Stimulated activated CD4-positive, alpha-beta T cell treated with anti-CD3 and anti-CD28 coated beads, Interleukin-1b, Interleukin-23, amount 100 ng/mL, for 48 hours (primary cell): ENCODE data around the gene LRRC10B.

ENCODE experiments used
- DNase-seq: peaks from one replicate; pipeline ENCODE4 v3.0.0-alpha.2; 2020

The LRRC10B gene

DNA sequence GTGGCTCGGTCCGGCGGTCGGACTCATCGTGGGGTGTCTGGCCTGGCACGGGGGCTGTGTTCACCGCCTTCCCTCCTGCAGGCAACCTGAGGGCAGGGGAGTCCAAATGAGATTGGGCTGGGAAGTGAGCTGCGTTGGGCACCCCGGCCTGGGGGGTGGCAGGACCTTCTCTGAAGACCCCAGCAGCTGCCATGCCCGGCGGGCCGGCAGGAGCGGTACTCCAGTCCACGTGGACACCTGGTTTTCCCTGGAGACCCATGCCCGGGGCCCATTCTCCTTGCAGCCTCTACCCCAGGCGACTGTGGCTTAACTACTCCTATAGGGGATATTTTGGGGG is 24.5 kb downstream of the LRRC10B start:
- DNase-seq = no peak

DNA sequence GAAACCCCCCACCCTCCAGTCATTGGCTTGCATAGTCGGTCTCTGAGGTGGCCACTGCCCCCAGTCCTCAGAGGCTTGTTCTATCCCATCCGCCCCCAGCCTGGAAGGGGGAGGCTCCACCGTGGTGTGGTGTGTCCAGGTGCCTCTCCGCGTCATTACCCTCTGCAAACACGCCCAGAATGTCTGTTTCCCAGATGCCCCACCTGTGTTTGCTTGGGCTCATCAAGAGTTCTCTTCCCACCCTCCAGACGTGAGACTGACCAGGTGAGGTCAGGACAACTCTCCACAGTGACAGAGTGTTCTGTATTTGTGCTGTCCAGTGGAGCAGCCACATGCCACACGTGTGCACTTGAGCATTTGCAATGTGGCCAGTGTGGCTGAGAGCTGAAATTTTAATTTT is 24.9 kb downstream of the LRRC10B start:
- no peak for DNase-seq

DNA sequence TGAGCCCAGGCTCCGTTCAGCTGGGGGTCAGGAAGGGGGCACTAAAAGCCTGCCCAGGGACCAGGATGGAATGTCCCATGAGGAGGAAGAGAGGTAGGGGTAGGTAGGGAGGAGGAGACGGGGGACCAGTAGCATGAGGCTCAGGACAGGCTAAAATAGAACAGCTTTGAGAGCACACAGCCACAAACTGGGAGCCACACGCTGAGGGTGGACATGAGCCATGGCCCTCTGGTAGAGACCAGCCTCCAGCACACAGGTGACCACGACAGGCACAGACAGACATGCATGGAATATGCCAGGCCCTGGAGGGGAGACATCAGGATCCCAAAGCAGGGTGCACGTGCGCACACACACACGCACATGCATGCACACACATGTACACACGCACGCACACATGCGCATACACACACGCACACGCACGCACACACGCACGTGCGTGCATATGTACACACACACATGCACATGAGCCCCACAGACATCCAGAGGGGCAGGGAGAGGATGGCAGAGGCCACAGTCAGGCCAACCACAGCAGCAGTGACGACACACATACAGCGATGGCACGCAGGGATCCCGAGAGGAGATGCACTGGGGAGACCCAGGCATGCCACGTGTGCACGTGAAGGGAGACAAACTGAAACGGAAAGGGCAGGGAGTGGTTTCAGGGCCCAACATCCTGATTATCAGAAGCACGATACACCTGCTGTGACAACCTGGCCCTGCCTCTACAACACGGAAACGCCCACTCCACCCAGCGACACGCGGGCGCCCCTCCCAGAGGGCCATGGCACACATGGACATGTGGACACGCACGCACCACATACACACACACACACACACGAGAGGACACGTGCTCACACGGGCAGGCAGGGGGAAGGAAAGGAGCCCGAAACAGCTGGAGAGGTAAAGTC is 25.7 kb downstream of the LRRC10B start:
- no peak for DNase-seq

DNA sequence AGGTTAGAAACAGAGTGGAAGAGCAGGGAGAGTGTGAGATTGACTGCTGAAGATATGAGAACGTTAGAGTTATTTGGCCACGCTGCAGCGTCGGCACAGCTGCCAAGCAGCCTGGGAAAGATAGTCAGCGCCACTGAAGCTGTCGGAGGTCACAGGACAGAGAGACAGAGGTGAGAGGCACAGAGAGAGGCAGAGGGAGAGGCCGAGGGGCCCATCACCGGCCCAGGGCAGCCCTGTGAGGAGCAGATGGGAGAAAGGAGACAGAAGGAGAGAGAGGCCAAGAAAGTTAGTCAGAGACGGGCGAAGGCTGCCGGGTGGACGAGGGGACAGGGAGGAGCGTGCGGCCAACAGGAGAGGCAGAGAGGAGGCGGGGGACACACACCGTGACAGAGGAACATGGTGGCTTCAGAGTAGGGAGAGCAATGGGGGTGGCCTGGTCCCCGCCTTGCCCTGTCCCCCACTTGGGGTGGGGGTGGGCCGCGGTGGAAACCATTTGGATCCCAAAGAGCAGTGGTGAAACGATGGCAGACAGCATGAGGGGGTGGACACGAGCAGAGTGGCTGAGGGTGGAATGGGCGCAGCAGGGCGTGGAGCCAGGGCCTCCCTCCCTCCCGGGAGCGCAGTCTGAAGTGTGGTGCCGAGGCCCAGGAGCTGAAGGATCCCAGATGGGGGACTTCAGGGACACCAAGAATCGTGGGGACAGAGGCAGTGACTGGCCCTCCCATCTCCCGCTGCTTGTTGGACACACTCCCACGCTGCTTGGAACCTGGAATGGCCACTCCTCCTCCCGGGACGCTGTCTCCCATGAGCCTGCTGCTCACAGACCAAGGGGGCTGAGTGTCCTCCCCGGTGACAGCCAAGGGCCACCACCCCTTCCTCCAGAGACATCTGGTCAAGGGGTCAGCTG is 26.6 kb downstream of the LRRC10B start:
- no peak for DNase-seq

DNA sequence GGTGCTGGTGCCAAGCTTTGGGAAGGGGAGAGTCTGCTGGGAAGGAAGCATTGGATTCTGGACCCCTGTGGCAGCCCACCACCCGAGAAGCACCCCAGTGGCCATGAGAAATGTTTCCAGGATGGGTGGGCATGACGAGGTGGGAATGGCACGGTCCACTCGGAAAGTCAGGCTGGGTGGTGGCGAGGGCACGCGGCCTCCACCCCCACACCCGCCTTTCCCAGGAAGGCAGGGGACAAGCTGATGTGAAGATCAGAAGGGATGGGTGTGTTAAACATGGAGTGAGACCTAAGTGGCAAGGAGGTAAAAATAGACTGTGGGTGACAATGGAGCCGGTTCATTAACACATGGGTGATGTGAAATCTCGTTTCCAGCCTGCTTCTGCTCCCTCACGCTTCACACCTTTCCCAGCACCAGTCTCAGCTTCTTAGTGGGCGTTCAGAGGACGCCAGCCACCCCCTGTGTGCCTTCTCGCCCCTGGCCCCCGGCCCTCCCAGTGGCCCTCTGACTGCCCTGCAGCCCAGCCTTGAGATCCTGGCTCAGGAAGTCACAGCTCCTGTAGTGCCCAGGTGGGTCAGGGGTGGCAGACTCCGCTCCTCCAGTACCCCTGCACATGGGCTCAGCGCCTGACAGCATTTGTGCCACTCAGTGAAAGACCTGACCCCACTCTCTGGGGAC is 27.6 kb downstream of the LRRC10B start:
- DNase-seq = no peak

DNA sequence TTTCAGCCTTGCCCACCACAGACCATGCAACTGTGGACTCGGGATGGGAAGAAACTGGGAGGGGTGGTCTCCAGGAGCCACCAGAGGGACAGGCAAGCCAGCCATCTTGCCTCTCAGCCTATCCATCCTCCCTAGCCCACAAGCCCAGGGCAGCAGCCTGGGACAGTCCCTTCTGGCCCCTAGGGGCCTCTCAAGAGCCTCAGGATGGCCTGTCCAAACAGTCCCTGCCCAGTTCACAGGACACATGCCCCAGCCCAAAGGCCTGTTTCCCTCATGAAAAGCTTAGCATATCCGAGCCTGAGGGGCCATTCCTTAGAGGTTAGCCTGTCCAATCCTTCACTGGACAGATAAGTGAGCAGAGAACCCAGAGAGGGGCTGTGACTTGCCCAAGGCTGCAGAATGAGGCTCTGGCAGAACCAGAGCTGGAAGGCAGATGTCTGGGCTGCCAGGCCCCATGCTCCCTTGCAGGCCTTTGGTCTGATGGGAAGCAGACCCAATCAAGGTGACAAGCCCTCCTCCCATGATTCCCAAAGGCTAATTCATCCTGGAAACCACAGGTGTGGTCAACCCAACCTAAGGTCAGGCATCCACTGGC is 28.2 kb downstream of the LRRC10B start:
- no peak for DNase-seq

DNA sequence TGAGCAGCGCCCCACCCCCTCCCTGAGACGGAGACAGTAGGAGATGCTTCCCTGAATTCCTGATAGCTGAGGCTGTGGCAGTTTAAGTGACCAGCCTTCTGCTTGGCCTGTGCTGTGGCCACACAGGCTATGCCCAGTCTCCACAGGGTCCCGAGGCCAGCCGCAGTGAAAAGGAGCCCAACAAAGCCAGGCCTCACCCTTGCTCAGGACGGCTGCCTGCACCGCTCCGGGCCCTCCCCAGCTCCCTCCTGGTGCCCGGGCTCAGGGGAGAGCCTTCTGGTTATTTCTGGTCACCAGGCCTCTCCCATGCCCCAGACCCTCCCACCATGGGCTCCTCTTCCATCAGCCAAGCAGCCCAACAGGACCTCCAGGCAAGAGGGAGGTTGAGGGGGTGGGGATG is 28.8 kb downstream of the LRRC10B start:
- no peak for DNase-seq

DNA sequence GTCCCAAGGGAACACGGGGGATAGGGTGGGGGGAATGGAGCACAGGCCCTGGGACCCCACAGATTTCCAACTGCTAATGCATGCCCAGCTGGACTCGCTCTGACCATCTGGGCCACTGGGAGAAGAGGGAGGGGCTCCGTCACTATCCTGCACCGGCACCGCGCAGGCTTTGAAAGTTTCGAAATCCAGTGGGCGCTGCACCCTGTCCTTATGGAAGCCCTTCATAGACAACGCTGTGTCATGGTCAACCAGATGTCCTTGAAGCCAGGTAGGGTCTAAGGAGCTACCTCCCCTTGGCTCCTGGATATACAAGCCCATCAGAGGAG is 30.1 kb downstream of the LRRC10B start:
- DNase-seq = no peak

DNA sequence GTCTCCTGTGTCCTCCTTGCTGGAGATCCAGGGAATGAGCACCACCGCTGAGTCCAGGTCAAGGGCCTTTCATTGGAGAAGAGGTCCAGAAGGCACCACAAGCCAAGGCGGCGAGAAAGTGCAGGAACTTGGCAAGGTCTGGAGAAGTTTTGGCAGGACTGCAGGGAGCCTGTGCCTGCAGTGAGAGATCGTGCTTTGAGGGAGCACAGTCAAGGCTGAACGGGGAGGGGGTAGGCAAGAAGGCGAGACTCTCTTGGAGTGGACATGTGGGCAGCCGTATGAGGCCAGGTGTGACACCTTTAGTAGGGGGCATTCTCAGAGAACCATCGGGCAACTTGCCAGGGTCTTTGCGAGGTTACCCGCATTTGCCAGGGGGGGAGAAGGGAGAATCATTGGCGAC is 30.5 kb downstream of the LRRC10B start:
- DNase-seq = no peak

DNA sequence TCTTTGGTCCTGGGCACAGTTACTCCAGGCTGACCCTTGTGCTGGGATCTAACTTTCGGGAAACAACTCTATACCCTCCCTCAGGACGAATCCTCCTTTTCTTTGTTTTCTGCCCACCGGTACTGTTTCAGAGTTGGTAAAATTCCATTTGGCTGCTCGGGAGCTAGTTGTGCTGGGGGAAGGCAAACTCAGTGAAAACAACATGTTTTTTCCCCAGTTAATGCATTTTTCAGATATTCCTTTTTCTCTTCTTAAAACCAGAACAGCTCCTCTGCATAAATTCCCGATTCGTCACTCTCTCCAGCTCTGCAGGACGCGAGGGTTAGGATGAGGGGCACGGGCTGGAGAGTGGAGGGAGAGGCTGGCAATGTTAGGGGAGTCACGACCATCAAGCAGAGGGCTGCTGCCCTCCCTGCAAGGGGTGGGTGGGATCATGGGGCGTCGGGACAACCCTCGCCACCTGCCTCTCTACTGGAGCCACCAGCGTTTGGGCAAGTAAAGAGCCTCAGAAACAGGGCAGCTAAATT is 31.3 kb downstream of the LRRC10B start:
- DNase-seq = no peak

DNA sequence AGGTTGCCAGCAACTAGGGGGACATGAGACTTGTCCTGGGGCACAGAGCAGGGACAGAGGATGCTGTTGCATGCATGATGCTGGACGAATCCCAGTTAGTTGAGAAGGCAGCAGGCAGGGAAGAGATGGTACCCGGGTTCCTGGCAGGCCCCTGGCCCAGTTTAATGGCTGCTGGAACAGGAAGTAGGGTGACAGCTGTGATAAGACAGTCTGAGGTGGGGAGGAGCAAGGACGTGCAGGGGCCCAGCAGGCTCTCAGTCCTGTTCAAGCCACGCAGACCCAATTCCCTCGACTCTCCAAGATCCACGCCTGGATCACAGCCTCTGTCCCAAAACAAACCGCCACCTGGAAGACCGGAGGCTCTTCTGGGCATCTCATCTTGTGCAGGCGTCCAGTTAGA is 32.0 kb downstream of the LRRC10B start:
- DNase-seq = no peak

DNA sequence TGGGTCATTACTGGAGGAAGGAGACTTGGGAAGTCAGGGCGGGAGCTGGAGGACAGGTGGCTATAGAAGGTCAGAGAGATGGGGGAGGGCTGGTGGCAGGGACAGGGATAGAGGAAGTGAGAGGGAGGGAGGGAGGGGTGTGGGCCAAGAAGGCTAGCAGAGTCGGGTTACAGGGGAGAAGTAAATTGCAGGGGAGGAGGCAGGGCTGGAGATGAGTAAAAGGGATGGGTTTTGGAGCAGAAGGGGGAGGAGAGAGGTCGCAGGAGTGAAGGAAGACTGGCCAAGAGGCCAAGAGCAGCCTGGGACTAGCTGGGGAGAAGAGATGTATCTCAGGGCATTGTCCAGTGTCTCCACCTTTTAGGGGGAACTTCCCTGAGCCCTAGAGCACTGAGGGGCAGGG is 33.0 kb downstream of the LRRC10B start:
- DNase-seq = no peak

DNA sequence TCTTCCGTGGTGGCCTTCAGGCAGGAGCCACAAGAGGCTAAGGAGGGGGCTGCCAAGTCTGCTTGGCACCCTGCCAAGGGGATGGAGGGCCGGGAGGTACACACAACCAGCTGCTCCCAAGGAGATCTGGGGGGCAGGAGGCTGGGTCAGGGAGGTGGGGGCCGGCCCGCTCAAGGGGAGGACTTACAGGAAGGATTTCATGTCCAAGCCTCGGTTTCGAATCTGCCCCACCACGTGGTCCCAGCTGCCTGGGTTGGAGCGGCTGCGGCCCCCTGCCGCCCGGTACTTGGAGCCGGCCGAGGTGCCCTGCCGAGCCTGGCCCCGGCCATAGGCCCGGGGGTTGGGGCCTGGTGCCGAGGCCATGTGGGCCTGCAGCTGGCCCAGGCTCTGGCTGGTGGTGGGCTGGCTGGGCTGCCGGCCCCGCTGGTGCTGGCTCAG is 33.5 kb downstream of the LRRC10B start:
- no peak for DNase-seq

DNA sequence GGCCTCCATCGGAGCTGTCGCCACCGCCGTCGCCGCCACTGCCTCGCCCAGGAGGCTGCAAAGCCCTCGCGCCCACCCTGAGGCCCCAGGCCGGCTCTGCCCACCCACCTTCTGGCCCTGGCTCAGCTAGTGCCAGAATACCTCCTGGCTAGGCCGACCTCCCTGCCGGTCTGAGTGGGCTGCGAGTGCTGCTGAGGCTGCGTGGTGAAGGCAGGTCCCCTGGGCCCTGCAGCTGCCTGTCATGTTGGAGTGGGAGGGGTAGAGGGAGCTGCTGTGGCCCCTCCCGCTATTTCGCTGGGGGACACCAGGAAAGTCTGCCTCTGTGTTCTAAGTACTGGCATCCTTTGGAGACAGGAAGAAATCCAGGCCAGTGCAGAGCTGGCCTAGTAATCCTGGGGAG is 34.2 kb downstream of the LRRC10B start:
- DNase-seq = no peak

DNA sequence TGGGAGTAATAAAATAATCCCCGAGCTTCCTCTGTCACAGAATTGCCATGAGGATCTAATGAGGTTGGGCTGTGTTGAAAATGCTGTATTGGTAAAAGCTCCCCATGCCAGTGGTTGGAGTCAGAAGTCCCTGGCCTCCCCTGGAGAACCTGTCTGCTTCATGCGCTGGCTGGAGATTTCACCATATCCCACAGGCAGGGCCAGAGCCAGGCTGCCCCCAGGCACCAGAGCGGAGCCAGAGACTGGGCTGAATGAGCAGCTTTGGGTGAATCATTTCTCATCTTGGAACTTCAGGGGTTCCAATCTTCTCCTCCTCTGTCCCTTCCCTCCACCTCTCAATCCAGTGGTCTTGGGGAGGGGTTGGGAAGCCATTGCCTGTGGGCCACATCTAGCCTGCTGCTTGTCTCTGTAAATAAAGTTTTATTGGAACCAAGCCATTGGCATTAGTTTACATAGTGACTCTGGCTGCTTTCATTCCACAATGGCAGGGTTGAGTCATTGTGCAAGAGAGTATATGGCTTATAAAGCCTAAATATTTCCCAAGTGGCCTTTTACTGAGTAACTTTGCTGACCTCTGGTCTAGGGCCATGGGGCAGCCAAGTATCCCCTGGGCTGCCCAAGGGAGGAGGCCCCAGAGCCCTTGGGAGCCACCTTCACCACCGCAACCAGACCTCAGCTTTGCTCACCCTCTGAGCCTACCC is 35.2 kb downstream of the LRRC10B start:
- DNase-seq = no peak

DNA sequence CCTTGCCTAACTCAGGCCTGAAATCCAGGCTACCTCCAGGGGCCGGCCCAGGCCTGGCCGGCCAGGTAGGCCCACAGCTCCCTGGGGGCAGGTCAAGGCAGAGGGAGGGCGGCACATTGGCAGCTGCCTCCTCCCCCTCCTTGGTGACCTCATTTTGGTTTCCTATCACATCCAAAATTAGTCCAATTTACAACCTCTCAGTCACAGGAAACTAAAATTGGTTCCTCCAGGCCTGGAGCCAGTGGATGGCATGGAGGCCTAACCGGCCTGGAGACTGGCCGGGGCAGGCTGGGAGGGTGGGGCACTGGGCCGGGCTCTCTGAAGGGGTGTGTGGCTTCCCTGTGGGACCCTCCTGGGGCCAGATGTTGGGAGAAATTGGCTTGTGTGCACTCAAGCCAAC is 35.9 kb downstream of the LRRC10B start:
- DNase-seq = no peak

DNA sequence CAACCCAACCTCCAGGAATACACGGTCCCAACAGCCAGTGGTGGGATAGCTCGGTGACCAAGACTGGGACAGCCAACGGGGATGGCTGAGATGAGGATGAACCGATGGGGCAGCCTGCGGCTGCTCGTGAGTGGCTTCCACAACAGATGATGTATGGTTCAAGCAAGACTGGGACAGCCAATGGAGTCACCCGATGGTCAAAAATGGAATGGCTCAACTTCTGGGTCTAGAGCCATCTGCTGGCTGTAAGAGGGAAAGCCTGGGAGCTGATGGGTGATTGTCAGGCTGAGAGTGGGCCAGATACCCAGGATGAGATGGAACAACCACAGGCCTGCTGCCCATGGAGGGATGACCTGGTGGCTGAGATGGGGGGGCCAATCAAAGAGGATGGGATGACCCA is 36.8 kb downstream of the LRRC10B start:
- DNase-seq = no peak

DNA sequence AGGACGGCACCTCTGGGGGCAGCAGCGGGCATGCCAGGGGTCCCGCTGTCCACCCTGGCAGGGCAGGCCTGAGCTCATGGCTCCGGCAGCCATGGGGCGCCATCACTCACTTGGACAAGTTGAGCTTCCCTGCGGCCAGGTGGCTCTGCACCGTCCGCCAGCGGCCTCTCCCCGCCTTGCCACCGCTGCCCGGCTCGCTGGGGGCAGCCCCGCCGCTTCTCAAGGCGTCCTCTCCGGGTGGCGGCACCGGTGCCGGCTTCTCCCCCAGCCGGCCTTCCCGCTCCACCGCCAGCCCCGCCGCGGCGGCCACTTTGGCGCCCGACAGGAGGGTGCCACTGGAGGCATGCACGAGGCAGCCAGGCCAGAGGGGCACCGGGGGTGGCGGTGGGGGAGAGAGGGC is 37.4 kb downstream of the LRRC10B start:
- DNase-seq = no peak

DNA sequence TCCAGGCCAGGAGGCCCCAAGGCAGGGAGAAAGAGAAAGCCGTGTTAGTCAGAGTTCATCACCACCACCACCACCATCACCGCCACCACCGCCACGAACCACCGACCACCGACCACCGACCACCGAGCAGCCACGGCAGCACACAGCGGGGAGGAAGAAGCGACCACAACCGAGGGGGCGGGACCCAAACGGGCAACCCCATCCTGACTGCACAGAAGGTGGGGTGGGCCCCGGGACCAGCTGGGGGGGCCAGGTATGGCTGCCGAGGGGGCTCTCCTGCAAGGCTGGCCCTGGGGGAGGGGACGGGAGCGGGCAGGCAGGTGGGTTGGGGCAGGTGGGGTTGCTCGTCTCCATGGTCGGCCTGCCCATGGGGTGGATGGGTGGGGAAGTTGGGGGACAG is 38.1 kb downstream of the LRRC10B start:
- no peak for DNase-seq

DNA sequence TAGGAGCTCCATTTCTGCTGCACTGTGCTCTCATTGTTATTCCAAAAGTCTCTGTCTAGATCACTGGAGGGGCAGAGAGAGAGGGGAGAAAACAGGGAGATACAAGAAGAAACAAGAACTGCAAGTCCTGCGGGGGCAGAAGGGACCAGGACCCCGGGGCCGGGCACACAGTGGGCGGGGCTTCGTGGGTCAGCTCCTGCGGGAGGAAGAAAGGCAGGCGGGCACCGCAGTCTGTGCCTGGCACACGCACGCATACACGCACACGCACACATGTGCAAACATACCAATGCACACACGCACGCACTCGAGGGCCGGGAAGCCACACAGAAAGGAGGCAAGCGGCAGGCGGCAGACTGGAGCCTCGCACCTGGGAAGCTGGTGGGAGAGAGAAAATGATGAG is 38.7 kb downstream of the LRRC10B start:
- DNase-seq = no peak

DNA sequence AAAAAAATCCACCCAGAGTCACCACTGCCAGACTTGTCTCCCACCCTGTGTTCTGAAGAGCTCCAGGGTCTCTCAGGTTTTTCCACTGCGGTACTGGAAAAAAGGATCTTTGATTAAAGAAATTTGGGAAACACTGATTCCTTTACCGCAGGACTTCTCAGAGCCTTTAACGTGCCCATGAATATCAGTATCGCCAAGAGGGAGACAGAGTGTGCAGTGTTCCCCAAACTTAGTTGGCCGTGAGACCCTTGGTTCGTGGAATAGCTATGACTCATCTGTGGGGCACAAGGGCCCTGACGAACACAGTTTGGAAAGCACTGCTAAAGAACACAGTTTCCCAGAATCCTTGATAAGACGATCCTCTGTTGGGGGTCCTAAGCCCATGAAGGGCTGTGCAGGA is 40.6 kb downstream of the LRRC10B start:
- DNase-seq = no peak
